ENCODE data around the gene RPUSD1.

- TF ChIP-seq, protein P1, sequence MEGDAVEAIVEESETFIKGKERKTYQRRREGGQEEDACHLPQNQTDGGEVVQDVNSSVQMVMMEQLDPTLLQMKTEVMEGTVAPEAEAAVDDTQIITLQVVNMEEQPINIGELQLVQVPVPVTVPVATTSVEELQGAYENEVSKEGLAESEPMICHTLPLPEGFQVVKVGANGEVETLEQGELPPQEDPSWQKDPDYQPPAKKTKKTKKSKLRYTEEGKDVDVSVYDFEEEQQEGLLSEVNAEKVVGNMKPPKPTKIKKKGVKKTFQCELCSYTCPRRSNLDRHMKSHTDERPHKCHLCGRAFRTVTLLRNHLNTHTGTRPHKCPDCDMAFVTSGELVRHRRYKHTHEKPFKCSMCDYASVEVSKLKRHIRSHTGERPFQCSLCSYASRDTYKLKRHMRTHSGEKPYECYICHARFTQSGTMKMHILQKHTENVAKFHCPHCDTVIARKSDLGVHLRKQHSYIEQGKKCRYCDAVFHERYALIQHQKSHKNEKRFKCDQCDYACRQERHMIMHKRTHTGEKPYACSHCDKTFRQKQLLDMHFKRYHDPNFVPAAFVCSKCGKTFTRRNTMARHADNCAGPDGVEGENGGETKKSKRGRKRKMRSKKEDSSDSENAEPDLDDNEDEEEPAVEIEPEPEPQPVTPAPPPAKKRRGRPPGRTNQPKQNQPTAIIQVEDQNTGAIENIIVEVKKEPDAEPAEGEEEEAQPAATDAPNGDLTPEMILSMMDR (IDR thresholded peaks at IDR 0.05; ENCODE audit: low read length), result no peak
- TF ChIP-seq EZH2 (IDR thresholded peaks at IDR 0.05; ENCODE audit: borderline replicate concordance, low read length), result no peak
These were observed 18.9 kb downstream of the RPUSD1 start for GRCh38 chr16:769184-769784.

All from OCI-LY1 (cell line).